HG02938 (cell line): ENCODE measurements around the gene TRAPPC2.
A peak's percentile ranks its signal among the peaks of the same experiment; 100 is the strongest.
"Not testable (repeated sequence)": the region's sequence is repeated elsewhere in the genome, so short reads cannot be mapped to it uniquely, and the experiment has no call there.

Experiments used
- ATAC-seq: cut with Tn5 transposase; IDR thresholded peaks from one replicate; pipeline ENCODE4 v1.9.1; 2021; ENCODE audit warnings: mild to moderate bottlenecking, moderate library complexity; ENCODE audit not compliant: unreplicated experiment

The TRAPPC2 gene

GRCh38 chrX:13673016-13673415 is 61.4 kb downstream of the TRAPPC2 start:
- ATAC-seq, result no peak

GRCh38 chrX:13670197-13670596 is 64.2 kb downstream of the TRAPPC2 start:
- ATAC-seq, result no peak

GRCh38 chrX:13669755-13670154 is 64.7 kb downstream of the TRAPPC2 start:
- ATAC-seq, result not testable (repeated sequence)

GRCh38 chrX:13669246-13669737 is 65.1 kb downstream of the TRAPPC2 start:
- ATAC-seq, result peak; percentile 70

- no peak for ATAC-seq
Measured at GRCh38 chrX:13667919-13668318, 66.5 kb downstream of the TRAPPC2 start.

- no peak for ATAC-seq
Measured at GRCh38 chrX:13666836-13667235, 67.6 kb downstream of the TRAPPC2 start.

GRCh38 chrX:13664020-13664419 is 70.4 kb downstream of the TRAPPC2 start:
- no peak for ATAC-seq

GRCh38 chrX:13662355-13662791 is 72.0 kb downstream of the TRAPPC2 start:
- no peak for ATAC-seq
